Fibroblast of peridontal ligament (primary cell): Measurements from ENCODE around the gene LRRC32.

Experiments
- DNase-seq: peaks from one replicate; pipeline ENCODE4 v3.0.0-alpha.2; 2010; ENCODE audit errors: extremely low read depth

The LRRC32 gene, protein sequence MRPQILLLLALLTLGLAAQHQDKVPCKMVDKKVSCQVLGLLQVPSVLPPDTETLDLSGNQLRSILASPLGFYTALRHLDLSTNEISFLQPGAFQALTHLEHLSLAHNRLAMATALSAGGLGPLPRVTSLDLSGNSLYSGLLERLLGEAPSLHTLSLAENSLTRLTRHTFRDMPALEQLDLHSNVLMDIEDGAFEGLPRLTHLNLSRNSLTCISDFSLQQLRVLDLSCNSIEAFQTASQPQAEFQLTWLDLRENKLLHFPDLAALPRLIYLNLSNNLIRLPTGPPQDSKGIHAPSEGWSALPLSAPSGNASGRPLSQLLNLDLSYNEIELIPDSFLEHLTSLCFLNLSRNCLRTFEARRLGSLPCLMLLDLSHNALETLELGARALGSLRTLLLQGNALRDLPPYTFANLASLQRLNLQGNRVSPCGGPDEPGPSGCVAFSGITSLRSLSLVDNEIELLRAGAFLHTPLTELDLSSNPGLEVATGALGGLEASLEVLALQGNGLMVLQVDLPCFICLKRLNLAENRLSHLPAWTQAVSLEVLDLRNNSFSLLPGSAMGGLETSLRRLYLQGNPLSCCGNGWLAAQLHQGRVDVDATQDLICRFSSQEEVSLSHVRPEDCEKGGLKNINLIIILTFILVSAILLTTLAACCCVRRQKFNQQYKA

DNA sequence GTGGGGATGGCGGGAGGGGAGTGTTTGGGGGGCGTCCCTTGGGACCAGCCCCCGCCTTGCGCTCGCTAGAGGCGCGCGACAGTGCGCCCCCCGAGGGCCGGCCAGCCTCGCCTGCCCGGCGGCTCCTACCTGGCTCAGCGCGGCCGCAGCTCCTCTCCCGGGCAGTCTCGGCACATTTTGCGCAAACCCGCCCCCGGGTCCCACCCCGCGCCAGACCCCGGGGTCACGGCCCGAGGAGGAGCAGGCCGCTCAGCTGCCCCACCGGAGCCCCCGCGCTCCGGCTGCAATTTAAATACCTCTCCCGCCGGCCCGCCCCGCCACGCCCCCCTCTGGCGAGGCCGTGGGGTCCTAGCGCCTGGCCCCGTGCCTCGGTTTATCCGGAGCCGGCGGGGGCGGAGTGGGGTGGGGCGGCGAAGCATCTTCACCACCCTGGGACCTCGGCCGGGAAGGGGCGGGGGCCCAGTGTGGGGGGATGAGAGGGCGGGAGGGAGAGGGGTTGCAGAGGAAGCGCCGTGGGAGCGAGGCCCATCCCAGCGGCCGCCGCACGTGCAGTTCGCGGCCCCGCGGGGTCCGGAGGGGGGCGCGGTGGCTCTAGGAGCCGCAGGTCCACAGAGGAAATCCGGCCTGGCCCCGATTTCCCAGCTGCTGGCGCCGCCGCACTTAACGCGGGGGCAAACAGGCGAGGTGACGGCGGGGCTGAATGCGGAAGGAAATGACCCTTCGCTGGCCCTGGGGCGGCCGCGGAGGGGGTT is at the start of gene LRRC32:
LRRC32 (minus strand) TSS at position 263 of the 752 bp plus-strand sequence. CDS start 4,793 bp downstream, outside the sequence.
- no peak for DNase-seq

DNA sequence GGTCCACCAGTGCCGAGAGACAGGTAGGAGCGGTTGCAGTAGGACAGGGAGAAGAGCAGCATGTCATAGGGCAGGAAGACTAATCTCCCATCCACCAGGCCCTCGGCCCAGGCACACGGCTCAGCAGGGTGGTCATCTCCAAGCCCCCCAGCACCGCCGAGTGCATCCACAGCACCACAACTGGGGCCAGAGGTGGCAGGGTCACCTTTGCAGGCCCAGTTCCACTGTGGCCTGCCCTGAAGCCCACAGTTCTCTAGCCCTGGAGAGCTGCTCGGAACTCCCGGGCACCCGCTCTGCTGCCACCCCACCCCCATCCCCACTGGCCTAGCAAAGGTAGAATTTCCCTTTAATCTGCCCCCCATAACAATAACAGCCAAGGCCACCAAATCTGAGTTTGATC is 49.1 kb upstream of the LRRC32 start:
- DNase-seq, result no peak

DNA sequence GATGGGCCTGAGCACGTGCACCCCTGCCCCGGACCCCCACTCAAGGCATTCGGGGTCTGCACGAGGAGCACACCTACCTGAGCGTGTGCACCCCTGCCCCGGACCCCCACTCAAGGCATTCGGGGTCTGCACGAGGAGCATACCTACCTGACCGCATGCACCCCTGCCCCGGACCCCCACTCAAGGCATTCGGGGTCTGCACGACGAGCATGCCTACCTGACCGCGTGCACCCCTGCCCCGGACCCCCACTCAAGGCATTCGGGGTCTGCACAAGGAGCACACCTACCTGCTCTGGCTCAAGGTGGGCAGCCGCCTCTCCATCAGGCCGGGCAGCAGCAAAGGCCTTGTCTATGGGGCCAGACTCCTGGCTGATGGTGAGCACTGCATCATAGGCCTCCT is 48.7 kb upstream of the LRRC32 start:
- DNase-seq, result no peak

DNA sequence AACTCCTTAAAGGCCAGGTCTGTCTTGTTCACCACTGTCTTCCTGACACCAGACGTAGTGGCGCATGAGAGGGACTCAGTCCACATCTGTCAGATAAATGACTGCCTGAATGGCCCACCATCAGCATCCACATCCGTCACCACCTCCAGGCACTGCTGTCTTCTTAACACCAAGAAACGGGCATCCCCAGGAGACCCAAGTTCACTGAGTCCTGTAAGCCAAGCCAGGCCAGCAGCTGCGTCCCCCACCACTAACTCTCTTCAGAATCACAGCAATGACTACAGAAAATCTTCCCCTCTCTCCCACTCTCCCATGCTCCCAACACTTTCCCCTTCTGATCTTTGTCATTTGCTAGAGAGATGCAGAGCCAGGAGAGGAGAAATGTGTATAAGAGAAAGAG is 47.3 kb upstream of the LRRC32 start:
- no peak for DNase-seq

DNA sequence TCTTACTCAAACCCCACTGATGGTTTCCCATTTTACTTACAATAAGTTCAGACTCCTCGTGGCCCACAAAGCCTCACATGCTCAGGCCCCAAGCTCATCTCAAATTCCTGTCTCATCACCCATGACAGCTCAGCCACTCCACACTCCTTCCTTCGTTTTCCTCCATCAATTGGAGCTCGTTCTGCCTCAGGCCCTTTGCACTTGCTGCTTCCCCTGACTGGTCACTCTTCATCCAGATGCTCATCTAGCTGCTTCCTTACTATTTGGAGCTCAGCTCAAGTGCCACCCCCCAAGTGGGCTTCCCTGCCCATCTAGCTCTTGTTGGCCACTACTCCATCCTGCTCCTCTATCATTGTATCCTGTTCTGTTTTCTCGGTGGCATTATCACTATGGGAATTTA is 46.8 kb upstream of the LRRC32 start:
- DNase-seq, result no peak

DNA sequence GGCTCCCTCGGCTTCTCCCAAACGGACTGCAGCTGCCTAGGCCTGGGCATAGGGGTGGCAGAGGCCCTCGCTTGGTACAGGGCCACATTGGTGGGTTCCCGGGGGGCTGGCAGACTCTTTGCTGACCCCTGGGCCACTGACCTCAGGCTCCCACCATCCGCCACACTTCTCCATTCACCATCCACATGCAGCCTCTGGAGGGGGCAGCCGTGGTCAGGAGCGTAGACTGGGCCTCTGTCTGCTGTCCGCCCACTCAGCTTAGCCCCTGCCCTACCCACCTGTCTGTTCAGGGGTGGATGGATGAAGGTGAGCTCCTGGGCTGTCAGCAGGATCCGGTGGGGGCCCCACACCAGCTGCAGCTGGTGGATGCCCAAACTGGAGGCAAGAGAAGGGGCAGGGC is 45.7 kb upstream of the LRRC32 start:
- no peak for DNase-seq

DNA sequence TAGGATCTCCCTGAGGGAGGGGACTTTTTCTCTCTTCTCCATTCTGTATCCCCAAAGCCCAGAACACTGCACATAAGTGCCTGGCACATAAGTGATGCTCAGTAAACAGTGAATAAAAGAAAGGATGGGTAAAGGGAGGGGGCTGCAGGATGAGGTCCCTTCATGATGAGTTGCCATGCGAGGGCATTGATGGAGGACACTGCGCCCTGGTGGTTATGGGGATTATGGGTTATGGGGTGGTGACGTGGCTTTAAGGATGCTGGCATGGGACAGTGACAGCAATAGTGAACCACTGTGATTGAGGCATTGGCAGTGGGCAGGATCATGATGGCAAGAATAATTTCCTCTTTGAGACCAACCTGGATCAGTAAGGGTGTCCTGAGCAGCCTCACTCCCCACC is 43.9 kb upstream of the LRRC32 start:
- DNase-seq, result no peak

DNA sequence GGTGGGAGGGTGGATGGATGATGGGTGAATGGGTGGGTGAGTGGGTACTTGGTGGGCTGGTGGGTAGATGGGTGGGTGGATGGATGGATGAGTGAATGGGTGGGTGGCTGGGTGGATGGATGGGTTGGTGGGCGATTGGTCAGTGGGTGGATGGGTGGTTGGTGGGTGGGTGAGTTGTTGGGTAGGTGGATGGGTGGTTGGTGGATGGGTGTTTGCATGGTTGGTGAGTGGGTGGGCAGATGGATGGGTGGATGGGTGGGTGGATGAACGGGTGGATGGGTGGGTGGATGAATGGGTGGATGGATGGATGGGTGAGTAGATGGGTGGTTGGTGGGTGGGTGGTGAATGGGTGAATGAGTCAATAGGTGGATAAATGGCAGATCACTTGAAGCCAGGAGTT is 43.0 kb upstream of the LRRC32 start:
- DNase-seq, result no peak

DNA sequence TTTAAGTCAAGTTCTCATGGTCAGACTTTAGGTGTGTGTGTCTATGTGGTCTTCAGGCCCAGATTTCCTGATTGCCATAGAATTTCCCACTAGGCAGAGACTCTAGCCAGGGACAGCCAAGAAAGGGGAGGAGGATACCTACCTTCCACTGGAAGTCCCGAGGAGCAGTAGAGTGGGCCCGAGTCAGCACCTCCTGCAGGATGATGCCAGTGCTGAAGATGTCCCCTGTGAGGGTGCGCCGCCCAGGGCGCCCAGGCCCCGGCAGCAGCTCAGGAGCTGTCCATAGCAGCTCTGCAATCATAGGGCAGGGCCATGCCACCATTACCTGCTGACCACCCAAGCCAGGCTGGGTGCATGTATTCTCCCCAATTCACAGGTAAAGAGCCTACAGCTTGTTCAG is 41.6 kb upstream of the LRRC32 start:
- no peak for DNase-seq

DNA sequence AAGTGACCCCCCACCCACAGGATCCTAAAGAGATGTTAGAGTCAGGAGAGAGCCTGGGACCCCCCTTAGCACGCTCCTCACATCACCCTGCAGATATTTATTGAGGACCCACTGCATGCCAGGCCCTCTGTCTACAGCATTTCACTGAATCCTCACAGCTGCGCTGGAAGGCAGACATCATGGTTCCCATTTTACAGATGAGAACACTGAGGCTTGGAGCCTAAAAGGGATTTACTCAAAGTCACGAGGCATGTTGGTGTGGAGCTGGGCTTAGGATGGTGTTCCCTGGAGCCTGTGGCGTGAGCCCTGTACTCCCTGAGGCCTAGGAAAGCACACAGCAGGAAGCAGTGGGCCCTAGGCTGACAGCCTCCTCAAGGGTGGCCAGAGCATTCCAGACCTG is 39.2 kb upstream of the LRRC32 start:
- no peak for DNase-seq

DNA sequence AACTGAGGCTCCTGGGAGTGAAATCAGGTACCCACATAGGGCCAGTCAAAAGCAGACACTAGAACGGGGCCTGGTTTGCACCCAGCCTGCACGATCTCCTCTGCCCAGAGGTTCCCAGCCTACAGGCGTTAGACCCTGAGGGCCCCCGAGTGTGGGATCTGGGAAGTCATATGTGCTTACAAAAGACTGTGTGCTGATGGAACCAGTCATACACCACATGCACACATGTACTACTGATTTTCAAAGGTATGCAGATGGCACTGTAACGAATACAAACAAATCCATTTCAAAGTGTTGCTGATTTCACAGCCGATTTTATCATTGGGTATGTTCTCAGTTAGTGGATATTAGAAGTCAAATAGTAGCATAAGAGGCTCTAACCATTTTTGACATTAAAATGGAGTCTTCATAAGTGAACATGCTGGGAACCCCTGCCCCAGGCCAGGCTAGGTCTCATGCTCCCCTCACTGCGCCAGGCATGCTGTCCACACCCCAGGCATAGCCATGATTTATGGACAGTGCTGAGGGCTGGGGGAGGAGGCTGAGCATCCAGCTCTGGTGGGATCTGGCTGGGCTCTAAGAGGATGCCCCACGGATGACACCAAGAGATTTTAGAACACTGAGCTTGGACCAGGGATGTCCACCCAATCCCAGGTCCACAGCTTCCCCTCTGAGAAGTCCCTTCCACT is 38.6 kb upstream of the LRRC32 start:
- DNase-seq, result no peak

DNA sequence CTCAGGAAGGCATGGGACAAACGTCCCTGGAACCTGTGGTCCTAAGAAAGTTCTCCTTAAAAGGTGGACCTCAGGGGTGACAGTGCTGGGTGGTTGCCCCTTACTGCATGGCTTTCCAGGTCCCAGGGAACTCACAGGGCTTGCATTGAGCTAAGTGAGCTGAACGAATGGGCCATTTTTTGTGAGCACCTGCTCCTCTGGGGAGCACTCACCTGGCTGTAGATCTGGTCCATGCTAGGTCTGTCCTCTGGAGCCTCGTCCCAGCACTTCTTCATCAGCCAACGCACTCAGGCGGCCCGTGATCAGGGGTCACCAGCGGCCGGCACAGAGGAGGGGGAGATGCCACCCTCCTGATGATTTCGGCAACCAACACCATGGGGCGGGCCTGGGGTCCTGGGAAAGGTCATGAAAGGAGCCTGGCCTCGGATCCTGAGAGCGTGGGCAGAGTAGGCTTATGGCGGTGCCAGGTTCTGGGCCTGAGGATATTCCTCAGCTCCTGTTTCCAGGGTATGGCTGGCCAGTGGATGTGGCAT is 36.8 kb upstream of the LRRC32 start:
- DNase-seq, result no peak

DNA sequence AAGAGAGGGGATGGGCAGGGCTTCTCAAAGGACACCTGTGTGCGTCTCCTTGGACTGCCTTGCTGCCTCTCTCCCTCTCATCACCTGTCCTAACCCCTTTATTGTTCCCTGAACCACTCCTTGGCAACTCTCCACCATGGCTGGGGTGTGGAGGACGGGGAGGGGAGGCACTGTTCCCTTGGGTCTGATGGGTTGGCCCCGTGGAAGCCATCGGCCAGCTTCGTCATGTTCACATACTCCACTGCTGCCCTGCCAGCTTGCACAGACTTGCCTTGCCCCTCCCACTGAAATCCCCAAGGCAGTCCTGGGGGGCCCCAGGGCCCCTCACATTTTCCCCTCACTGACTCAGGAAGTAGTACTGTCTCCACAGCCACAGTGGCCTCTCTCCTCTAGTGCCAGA is 36.1 kb upstream of the LRRC32 start:
- DNase-seq, result no peak

DNA sequence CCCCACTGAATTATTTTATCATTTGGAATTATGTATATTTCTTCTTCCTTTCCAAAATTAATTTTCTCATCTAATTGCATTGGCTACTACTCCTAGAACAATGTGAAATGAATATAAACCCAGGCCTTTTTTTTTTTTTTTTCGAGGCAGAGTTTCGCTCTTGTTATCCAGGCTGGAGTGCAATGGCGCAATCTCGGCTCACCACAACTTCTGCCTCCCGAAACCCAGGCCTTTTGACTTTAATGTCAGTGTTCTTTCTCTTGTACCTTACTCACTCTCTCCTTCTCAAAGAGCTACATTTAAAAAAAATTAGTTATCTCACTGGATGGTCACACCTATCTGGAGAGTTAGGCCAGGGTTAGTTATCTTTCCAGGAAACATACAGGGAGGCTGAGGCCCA is 35.3 kb upstream of the LRRC32 start:
- DNase-seq, result no peak

DNA sequence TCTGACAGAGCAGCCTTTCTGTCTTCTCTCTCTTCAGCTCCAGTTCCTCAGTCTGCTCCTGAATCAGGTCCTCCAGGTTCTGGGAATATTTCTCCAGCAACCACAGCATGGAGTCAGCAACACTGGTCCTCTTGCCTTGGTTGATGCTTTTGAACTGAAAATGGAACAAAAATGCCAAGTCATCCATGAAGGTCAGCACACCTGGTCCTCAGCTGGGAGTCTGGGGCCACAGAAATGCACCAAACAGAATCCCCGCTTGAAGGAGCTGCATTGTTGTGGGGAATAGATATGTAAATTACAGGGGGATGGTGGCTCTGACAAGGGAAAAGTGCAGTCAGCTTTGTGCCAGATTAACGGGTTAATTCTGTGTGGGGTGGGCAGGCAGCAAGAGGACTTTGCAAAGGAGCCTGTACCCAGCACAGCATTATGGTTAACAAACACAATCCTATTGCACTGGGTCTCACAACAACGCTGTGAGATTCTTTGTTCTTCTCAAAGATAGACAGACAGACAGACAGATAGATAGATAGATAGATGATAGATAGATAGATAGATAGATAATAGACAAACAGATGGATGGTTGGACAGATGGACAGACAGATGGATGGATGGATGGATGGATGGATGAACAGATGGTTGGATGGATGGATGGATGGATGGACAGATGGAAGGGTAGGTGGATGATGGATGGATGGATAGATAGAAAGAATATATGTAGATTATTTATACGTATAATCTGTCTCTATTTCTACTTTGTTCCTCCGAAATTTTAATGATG is 33.8 kb upstream of the LRRC32 start:
- DNase-seq, result no peak

DNA sequence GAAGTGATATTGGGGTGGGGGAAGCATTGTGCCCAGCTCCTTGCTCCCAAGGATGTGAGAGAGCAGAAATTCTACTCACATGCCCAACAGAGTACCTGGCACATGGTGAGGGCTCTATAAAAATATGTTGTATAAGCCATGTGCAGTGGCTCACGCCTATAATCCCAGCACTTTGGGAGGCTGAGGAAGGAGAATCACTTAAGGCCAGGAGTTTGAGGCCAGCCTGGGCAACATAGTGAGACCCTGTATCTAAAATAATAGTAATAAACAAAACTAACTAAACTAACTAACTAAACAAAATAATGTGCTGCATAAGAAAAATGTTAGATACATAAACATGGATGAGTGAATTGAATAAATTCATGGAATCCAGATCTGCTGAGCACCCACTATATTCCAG is 33.2 kb upstream of the LRRC32 start:
- DNase-seq, result no peak

DNA sequence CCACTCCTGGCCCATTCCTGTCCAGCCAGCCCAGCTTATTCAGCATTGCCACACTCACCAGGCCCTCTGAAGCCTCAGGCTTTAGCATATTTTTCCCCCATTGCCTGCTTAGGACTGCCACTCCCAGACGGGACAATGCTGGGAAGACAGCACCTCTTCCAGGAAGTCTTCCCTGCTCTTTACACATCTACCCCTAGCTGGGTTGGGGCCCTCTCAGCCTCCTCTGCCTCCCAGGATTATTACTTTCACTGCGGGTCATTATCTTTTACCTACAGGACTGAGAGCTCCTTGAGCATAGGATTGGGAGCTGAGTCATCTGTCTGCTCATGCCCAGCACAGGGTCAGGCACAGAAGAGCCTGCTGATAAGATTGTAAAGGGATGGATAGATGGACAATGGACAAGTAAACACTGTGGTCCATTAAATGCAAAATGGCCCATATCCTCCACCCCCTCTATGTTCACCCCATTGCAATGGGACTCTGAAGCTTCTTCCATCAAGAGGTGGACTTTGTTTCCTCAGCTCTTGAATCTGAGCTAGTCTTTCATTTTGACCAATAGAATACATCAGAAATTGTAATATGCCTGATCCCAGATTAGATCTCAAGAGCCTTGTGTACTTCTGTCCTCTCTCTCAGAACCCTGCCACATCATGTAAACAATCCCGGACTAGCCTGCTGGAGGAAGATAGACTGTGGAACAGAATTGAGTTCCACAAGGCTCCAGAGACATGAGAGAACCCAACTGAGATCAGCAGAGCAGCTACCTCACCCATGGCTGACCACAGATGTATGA is 32.0 kb upstream of the LRRC32 start:
- DNase-seq, result no peak

DNA sequence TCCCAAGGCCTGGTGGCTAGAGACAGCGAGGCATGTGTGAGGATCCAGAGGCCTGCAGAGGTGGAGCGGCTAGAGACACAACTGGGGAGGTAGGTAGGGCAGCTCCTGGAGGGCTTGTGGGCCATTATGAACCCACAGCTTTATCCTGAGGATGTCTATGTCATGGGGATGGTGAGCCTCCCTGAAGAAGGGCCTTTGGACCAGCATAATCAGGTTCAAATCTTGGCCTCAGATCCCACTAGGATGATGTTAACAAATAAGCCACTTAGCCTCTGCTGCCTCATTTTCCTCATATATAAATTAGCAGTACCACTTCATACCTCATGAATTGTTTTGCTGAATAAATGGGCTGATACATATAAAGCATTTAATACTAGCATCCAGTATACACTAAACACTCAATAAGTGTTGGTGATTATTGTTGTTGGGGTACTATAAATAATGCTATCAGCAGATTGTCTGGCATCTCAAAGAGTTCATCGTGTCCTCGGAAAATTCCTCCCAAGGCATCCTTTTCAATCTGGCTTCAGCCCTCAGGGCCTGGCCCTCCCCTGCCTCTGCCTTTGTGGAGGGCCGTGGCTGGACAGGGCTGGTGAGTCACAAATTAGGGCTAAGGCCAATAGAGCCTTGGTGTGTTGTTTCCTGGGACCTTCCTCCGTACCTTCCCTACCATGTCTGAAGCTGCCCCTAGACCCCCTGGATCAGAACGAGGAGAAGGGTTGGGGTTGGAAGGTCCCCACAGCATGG is 30.9 kb upstream of the LRRC32 start:
- peak; percentile 49 for DNase-seq
